Left ventricle myocardium superior (tissue), 1 donor: ENCODE results near the gene PRRX1. TPM values are rescaled to one million over a fixed set of nuclear protein-coding genes. Genes with fewer than 3 reads are reported as not detected.

Experiments
- ATAC-seq: fragments of 200-7000 bp; cut with Tn5 transposase; one replicate; pipeline ENCODE4 v1.9.1; 2020; ENCODE audit warnings: mild to moderate bottlenecking, moderate library complexity
- DNase-seq: peaks from one replicate; pipeline ENCODE4 v3.0.0-alpha.2; 2020
- intact Hi-C: fragments of 100-400 bp; cut with micrococcal nuclease; formaldehyde crosslinking; loops from one replicate; pipeline ENCODE4 v1.11.0; 2022
- long read RNA-seq: library from polyadenylated mRNA; unstranded; transcript quantifications from one replicate; pipeline ENCODE4 v2.0.0, GENCODE V29; 2021
- total RNA-seq: library from RNA; stranded (reverse); fragmentation: NEBNext Ultra II Directional; extraction: Animal tissue kit (Norgen Biotek cat#: 25700); gene quantifications from one replicate; pipeline ENCODE4 v1.2.1, GENCODE V29; 2021
- donor health status: DM: no; HTN: yes; CAD: no; lungs with severe emphysema.

The PRRX1 gene
- 36.5 TPM for total RNA-seq
- long read RNA-seq, full-length matches to known transcripts, result 35 of 49 reads
- long read RNA-seq, partial matches to known transcripts, result 1 of 49 reads
- long read RNA-seq, other reads (novel, unspliced or antisense), result 13 of 49 reads

DNA sequence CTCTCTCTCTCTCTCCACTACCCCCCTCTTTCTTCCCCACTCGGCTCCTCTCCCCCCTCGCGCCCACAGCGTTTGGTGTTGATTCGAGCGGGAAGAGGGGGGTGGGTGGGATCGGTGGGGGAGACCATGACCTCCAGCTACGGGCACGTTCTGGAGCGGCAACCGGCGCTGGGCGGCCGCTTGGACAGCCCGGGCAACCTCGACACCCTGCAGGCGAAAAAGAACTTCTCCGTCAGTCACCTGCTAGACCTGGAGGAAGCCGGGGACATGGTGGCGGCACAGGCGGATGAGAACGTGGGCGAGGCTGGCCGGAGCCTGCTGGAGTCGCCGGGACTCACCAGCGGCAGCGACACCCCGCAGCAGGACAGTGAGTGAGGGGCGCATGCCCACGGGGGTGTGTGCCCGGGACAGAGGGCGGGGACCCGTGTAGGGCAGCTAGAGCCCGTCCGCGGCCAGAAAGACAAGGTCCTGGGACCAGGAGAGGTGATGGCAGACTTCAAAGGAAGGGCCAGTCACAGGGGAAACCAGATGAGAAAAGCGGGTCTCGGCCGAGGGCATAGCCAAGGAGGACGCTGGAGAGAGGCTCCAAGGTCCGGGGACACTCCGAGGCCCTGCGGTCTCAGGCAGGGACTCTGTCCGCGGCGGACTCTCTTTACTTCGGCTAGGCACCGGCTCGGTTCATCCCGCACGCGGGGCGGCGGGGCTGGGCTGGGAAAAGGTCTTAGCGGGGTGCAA, at the start of gene PRRX1:
Gene PRRX1, plus strand, starts transcription at position 39 of the 735 bp plus-strand sequence. Its CDS starts 88 bp downstream, at position 127.
- ATAC-seq, result peak; percentile 51
- DNase-seq, result peak; percentile 56
- intact Hi-C loops, result loop anchor here (5.0 kb wide), 1 partner anchor 132 kb away; the partner anchor contains the start of gene GORAB

DNA sequence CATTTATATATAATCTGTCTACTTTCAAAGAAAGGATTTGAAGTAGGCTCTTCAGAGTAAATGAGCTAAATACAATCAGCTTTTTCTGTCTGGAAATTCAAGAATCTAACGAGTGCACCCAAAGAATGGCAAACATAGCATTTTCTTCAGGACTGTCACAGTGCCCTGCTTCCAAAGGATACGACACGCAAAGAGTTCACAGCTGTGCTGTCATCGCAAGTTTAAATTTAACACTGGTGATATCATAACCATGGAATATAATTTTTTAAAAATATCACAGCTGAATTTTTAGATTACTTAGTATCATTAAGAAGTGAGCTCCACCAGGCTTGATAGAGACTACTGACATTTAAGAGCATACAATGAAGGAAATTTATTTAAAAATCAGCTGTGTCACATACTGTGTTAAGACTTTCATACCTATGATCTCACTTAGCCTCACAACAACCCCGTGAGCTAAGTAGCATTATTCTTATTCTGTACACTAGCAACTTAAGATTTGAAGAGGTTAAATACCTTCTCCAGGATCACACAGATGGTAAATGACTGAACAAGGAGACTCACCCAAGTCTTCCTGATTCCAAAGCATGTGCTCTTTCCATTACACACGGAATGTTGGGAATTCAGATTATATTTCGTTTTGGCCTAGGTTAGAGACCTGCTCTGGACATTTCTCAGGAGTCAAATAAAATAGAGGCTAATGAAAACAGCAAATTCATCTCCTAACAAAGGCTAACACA, 46.2 kb upstream of the PRRX1 start:
- DNase-seq (no peak), ATAC-seq (peak; percentile 73)
- intact Hi-C loops, result no loop called here

- DNase-seq (no peak), ATAC-seq (peak; percentile 67)
- intact Hi-C loops, result no loop called here
These were observed 45.5 kb upstream of the PRRX1 start for GRCh38 chr1:170618421-170618820.

- DNase-seq (no peak), ATAC-seq (peak; percentile 59)
- intact Hi-C loops, result no loop called here
These were observed 44.5 kb upstream of the PRRX1 start for GRCh38 chr1:170619241-170620028.

- DNase-seq (no peak), ATAC-seq (peak; percentile 46)
- intact Hi-C loops, result no loop called here
These were observed 43.8 kb upstream of the PRRX1 start for GRCh38 chr1:170620164-170620563.

DNA sequence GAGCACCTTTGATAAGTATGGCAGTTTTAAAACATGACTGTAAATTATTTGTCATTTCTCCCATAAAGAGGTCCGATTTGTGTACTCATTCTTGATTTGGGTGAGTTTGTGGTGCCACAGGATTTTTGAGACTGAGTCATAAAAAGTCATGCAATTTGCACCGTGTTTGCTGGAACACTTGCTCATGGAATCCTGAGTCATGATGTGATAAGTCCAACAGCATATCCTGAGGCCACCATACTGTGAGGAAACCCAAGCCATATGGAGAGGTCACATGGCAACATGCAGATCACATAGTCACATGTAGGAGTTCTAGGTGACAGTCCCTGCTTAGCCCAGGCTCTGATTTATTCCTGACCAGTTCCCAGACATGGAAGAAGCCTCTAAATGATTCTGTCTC, 40.8 kb upstream of the PRRX1 start:
- ATAC-seq (no peak), DNase-seq (no peak)
- intact Hi-C loops, result no loop called here

- intact Hi-C loops, result no loop called here
- ATAC-seq, result no peak
- no peak for DNase-seq
These were observed 39.8 kb upstream of the PRRX1 start for GRCh38 chr1:170624146-170624545.

DNA sequence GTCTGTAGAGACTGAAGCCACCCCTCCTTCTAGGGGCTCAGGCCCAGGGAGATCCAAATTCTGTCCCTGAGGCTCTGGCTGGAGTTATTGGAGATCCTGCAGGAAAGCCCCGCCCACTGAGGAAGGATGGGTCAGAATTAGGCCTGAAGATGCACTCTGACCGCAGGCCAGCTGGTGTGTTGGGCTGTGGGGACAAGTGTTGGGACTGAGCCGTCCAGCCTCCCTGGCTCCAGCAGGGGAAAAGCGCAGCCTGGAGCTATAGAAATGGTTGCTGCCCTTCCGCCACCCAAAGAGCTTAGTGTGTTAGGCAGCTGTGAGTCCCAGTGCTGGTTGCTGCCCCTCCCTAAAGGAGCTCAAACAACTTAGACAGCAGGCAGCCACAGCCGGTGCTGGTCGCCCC, 33.0 kb upstream of the PRRX1 start:
- no peak for DNase-seq
- ATAC-seq, result no peak
- intact Hi-C loops, result no loop called here

GRCh38 chr1:170634293-170634692, 29.6 kb upstream of the PRRX1 start:
- ATAC-seq, result no peak
- intact Hi-C loops, result no loop called here

GRCh38 chr1:170634824-170635410, 29.0 kb upstream of the PRRX1 start:
- DNase-seq (no peak), ATAC-seq (no peak)

More at GRCh38 chr1:170634293-170634692, 29.6 kb upstream of the PRRX1 start:
- DNase-seq, result no peak

GRCh38 chr1:170640581-170640980, 23.4 kb upstream of the PRRX1 start:
- intact Hi-C loops, result no loop called here
- DNase-seq, result no peak

More at GRCh38 chr1:170634824-170635410, 29.0 kb upstream of the PRRX1 start:
- intact Hi-C loops, result no loop called here

DNA sequence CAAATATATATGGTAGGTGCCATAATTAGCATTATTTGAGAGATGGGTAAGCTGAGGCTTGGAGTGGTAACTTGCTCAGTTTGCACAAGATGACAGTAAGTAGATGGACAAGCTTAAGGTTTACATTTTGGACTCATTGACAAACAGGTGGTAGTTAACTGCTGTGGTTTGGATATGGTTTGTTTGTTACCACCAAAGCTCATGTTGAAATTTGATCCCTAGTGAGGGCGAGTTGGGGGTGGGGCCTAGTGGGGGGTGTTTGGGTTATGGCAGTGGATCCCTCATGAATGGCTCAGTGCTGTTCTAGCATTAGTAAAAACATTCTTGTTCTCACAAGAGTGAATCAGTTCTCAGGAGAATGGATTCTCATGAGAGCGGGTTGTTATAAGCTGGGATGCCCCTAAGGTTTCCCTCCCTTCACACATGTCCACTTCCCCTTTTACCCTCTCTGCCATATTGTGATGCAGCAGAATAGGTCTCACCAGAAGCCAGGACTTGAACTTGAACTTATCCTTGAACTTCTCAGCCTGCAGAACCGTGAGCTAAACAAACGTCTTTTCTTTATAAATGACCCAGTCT, 6.6 kb upstream of the PRRX1 start:
- intact Hi-C loops, result no loop called here
- DNase-seq (no peak), ATAC-seq (no peak)

More at GRCh38 chr1:170640581-170640980, 23.4 kb upstream of the PRRX1 start:
- no peak for ATAC-seq

- intact Hi-C loops, result loop anchor here (5.0 kb wide), 1 partner anchor 127 kb away; the partner anchor contains the start of gene GORAB
- ATAC-seq (no peak), DNase-seq (no peak)
These were observed 4.4 kb upstream of the PRRX1 start for GRCh38 chr1:170659399-170660035.

- no peak for ATAC-seq
These were observed 3.6 kb upstream of the PRRX1 start for GRCh38 chr1:170660281-170660713.

DNA sequence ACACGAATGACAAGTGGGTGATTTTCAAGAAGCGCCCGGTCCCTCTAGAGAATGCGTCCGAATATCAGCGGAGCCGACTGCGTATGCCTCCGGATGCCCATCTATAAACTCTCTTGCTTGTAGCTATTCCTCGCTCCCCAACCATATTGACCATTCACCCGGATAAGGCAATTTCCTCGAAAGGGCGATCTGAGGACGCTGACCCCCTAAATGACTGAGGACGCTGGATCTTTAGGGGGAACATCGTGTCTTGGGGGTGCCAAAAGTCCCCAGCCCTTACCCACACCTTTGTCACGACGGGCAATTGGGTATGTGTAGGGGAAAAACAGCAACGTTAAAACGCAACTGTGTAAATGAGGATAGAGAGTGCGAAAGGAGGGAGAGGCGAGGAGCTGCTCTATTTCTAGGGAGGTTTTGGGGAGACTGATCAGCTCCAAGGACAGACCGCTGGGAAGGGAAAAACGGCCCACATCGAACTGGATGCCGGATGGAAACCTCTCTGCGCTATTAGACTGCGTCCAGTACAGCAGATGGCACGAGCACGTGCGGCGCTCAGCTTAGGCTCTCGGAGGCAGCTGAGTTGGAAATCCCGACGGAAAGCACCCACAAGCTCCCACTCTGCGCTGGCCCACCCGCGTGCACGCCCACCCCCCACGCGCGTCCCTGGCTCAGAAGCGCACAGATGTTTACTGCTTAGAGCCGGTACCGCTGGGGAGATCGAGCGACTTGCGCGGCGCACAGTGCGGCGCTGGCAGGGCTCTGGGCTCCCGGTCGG, 2.9 kb upstream of the PRRX1 start:
- DNase-seq (peak; percentile 55), ATAC-seq (peak; percentile 2)
- intact Hi-C loops, result loop anchor here (5.0 kb wide), 1 partner anchor 129 kb away; the partner anchor contains the start of gene GORAB

More at GRCh38 chr1:170660281-170660713, 3.6 kb upstream of the PRRX1 start:
- intact Hi-C loops, result loop anchor here (5.0 kb wide), 1 partner anchor 128 kb away; the partner anchor contains the start of gene GORAB
- no peak for DNase-seq

DNA sequence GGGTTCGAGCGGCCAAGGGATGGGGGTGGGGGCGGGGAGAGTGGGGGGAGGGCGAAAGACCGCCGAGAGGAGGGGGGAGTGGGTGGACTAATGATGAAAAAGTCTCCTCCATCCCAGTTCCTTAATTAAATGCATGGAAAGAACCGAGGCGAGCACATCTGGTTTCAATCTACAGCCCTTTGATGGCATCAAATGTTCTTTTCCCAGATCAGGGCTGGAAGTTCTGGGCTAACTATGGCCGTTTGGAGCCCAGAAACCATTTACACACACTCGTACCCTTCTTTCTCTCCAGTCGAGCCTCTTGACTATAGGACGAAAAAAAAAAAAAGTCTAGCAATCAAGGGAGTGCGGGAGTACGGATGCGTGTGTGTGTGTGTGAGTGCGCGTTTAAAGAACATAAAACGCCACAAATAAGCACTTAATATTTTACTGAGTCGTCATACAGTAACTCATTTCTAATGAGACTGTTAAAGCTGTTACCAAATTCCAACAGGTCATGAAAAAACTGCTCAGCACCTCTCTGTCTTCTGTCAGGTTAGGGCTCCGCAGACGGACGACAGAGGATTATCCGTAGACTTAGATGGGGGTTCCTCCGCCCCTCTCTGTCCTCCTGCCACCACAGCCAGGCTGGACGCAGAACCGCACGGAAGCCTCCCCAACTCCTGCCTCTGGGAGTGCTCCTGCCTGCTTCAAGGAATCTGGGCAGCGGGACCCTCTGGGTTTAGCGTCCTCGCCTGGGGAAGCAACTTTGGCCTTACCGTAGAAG, 2.1 kb upstream of the PRRX1 start:
- intact Hi-C loops, result loop anchor here (5.0 kb wide), 1 partner anchor 130 kb away; the partner anchor contains the start of gene GORAB
- peak; percentile 63 for DNase-seq
- ATAC-seq, result peak; percentile 47
